CD4-positive, alpha-beta T cell treated with Interleukin-6 for 4 hours (primary cell): Measurements from ENCODE around the gene VGF.
"Not testable (repeated sequence)": the region's sequence is repeated elsewhere in the genome, so short reads cannot be mapped to it uniquely, and the experiment has no call there.

Source experiments
- DNase-seq: peaks from one replicate; pipeline ENCODE4 v3.0.0-alpha.2; 2020; ENCODE audit warnings: mixed read lengths

VGF gene

GRCh38 chr7:101165075-101165957 lies at the start of gene VGF:
TSS of gene VGF (minus strand) at chr7:101165569. CDS start at chr7:101164843, 726 bp downstream.
- peak; percentile 93 for DNase-seq

GRCh38 chr7:101212014-101212413 lies 46.6 kb upstream of the VGF start:
- no peak for DNase-seq

- DNase-seq: no peak
These were observed 46.1 kb upstream of the VGF start for GRCh38 chr7:101211501-101211900.

GRCh38 chr7:101210143-101210542 lies 44.8 kb upstream of the VGF start:
- DNase-seq: no peak

GRCh38 chr7:101208794-101209193 lies 43.4 kb upstream of the VGF start:
- DNase-seq: no peak

- no peak for DNase-seq
These were observed 42.1 kb upstream of the VGF start for GRCh38 chr7:101207459-101207858.

- DNase-seq: no peak
These were observed 41.3 kb upstream of the VGF start for GRCh38 chr7:101206665-101207042.

GRCh38 chr7:101205901-101206664 lies 40.7 kb upstream of the VGF start:
- no peak for DNase-seq

GRCh38 chr7:101203740-101204738 lies 38.7 kb upstream of the VGF start:
- peak; percentile 24 for DNase-seq

GRCh38 chr7:101202603-101202918 lies 37.2 kb upstream of the VGF start:
- DNase-seq: no peak

GRCh38 chr7:101201695-101202602 lies 36.6 kb upstream of the VGF start:
- DNase-seq: no peak

GRCh38 chr7:101200862-101201599 lies 35.7 kb upstream of the VGF start, which contains the start of gene MOGAT3:
TSS of gene MOGAT3 (minus strand) at chr7:101201036. CDS start at chr7:101200854, 182 bp downstream.
- no peak for DNase-seq

GRCh38 chr7:101200504-101200861 lies 35.1 kb upstream of the VGF start:
- no peak for DNase-seq

GRCh38 chr7:101199522-101199921 lies 34.2 kb upstream of the VGF start:
- DNase-seq: not testable (repeated sequence)

GRCh38 chr7:101198476-101198875 lies 33.1 kb upstream of the VGF start:
- no peak for DNase-seq

- DNase-seq: no peak
These were observed 32.6 kb upstream of the VGF start for GRCh38 chr7:101197991-101198390.

GRCh38 chr7:101195884-101196283 lies 30.5 kb upstream of the VGF start:
- no peak for DNase-seq

- no peak for DNase-seq
These were observed 23.7 kb upstream of the VGF start for GRCh38 chr7:101189109-101189508.

GRCh38 chr7:101186844-101187428 lies 21.6 kb upstream of the VGF start:
- no peak for DNase-seq

- no peak for DNase-seq
These were observed 20.8 kb upstream of the VGF start for GRCh38 chr7:101186194-101186593.
